Activated T-cell treated with anti-CD3 and anti-CD28 coated beads, Interleukin-2, amount 50 U/mL, for 1 hour (primary cell): ENCODE results near the gene GUK1.

Source experiments
- DNase-seq: peaks from one replicate; pipeline ENCODE4 v3.0.0-alpha.2; 2020

GUK1 gene

DNA sequence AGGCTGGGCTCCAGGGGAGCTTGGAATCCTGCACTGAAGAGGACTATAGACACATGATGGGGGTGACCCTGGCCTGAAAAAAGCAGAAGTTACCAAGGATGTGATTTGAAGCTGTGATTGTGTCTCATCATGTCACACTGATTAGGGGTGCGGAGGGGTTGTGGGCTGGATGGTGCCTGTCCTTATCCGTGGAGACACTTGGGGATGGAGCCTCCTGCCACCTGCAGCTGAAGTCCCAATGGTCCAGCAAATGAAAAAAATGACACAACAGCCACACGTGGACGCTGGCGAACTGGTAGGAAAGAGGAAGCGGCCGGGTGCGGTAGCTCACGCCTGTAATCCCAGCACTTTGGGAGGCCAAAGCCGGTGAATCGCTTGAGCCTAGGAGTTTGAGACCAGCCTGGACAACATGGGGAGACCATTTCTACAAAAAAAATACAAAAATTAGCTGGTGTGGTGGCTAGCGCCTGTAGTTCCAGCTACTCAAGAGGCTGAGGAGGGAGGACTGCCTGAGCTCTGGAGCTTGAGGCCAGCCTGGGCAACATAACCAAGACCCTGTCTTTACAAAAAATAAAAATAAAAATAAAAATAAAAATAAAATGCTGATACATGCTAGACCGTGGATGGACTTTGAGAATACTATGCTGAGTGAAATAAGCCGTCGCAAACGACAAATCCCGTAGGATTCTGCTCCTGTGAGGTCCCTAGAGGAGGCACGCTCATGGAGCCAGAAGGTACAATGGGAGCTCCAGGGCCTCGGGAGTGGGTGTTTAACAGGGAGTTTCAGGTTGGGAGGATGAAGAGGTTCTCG is 24.7 kb downstream of the GUK1 start:
- no peak for DNase-seq

DNA sequence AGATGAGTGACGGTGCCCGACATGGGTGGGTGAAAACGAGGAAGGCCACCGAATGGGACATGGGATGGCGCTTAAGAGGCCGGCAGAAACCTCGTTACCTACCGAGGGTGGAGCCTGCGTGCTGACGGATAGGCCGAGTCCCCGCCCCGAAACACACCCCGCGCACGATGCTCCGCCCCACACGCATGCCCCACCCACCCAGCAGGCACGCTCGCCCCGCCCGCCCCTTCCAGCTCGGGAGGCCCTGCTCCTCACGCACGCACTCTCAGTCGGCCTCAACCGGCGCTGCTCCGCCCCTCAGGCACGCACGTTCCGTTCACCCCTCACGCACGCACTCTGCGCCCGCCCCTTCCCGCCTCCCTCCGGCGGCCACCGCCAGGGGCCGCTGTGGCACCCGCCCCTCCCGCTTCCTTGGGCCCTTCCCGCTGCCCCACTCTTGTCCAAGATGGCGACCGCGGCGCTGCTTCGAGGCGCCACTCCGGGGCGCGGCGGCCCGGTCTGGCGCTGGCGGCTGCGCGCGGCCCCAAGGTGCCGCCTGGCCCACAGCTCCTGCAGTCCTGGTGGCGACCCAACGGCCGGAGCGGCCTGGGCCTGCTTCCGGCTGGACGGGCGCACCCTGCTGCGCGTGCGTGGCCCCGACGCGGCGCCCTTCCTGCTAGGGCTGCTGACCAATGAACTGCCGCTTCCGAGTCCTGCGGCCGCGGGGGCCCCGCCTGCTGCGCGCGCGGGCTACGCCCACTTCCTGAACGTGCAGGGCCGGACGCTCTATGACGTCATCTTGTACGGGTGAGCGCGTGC is 25.5 kb downstream of the GUK1 start, which contains the start of gene IBA57:
Gene IBA57 (plus strand): TSS at position 433 of the 798 bp plus-strand sequence. CDS start 13 bp downstream, at position 446.
- DNase-seq: peak; percentile 100

DNA sequence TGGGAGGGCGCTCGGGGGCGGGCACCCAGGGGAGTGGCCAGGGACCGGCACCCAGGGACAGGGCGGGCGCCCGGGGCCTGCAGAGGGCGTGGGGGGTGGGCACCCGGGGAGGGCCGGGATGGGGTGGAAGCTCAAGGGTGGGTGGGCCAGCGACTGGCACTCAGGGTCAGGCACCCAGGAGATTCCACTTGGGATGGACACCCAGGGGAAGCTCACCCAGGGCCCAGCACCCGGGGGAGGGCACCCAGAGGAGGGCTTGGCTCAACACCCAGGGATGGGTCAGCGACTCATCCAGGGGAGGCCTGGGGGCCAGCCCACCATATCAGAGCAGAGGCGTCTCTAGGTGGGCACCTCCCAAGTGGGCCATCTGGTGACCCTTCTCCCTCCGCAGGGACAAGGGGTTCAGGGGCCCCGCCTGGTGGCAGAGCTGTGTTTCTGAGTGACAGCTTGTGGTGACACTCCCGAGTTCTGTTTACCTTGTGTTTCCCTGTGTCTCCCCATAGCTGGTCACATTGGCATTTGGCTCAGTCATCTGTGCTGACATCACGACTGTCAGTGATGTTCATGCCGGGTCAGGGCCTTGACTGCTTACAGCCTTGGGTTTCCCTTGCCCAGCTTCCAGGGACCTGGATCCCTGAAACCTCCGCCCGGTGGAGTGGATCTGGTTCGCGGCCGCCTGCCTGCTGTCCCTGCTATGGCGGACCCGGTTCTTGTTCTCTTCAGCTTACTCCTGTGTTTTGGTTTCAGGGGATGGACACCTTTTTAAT is 26.3 kb downstream of the GUK1 start:
- peak; percentile 77 for DNase-seq

DNA sequence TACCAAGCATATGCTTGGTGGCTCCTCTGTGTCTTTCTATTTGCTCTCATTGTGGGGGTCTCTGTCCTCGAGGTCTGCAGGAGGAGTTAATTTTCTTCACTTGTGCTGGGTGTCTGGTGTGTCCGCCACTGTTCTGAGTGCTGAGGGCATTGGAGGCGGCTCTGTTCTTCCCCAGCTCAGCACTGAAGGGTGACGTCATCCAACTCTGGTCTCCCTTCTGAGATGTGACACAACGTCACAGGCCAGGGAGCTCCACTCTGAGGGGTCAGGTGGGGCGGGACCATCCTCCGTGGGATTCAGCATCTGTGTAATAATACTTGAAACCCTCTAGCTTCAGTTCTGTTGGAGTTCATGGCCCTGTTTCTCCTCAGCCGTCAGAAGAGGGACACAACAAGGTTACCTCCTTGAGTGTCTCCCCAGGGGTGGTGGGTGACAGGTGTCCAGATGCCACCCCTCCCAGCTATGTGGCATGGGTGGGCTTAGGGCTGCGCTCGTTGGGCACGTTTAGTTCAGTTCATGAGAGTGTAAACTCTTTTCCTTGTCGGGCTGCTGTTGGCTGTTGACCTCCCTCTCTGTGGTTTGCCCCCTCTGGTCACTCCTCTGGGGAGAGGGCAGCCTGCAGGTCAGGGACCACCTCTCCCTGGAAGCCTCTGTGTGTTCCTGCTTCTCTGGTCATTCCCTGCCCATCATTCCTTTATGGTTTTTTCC is 28.6 kb downstream of the GUK1 start:
- DNase-seq: no peak

DNA sequence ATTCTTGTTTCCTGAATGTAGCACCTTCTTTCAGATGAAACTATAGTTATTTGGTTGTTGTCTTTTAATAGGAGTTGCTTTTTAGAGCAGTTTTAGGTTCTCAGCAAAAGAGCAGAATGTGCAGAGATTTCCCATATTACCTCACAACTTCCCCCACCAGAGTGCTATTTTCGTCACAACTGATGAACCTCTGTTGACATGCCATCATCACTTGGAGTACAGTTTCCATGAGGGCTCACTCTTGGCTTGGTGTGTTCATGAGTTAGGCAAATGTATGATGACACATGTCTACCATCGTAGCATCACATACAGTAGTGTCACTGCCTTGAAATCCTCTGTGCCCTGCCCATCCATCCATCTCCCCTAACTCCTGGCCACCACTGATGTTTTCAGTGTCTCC is 29.3 kb downstream of the GUK1 start:
- no peak for DNase-seq

DNA sequence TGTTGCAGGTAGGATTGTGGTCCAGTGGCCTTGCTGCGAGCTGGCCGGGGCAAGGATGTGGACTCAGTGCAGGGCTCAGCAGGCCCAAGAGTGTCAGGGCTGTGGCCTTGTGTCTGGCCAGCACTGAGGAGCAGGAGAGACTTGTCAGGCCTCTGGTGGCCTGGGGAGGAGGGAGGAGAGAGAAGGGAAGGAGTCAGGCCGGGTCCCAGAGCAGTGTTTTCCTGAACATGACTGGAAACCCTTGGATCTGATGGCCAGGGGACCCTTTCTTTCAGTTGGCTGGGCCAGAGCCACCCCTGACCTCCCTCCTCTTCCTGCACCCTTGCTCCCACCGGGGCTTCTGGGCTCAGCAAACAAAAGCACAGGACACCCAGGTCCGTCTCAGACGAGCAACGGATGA is 30.6 kb downstream of the GUK1 start:
- DNase-seq: no peak

DNA sequence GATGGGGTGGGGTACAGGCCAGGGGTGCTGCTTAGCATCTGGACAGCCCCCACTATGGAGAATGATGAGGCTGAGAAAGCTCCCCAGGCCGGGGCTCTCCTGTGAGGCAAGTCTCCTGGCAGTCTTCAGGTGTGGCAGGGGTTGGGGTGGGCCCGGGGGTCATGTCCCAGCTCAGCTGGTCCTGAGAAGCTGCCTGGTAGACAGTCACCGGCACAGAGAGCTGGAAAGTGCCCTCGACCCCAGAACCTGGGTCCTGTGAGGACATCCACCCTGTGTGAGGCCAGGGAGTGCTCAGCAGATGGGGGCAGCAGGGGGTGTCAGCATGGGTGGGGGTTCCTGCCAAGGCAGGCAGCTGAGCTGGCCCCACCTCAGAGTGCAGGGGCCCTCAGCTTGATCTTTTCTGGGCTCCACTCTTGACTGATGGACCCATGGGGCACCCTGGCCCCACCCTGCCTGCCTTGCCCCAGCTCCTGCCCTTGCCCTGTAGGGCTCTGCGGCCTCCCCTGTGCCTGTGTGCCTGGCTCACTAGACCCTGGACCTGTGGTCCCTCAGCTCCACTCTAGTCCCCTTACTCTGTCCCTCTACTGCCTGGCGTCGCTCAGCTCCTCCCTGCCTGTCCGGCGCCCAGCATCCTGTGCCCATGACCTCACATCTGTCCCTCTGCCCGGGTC is 31.3 kb downstream of the GUK1 start:
- peak; percentile 14 for DNase-seq

DNA sequence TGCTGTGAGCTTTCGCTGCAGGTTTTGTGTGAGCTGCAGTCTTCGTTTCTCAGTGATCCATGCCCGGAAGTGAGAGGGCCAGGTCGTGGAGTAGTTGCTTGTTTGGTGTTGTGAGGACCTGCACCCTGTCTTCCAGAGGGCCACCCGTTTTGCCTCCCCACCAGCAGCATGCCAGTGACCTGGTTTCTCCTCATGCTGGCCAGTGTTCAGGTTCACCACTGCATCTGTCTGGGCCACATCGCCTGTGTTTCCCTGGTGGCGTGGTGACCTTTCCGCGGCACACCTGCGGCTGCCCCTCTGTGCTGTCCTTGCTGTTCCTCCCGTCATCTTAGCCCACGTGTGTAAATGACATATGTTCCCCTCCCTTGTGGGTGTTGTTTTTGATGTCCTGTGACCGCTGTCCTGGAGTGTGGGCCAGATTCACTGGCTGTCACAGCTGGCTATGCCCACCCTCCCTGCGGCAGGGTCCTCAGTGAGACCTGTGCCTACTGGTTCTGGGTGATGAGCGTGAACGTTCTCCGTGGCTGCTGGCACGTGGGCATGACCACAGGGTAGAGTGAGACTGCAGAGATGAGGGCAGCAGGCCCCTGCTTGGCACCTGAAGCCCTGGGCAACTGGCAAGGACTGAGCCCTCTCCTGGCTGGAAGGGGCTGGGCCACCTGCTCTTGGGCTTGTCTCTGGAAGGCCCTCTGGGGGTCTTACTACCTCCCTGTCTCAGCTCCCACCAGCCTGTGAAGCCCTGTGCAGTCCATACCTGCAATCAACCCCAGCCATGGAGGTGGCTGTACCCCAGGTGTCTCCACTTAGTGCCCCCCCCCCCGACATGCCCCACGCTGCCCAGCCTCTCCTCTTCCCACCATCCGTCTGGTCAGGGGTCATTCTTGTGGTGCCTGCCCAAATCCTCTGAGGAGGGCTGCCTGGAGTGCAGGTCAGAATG is 32.8 kb downstream of the GUK1 start:
- DNase-seq: peak; percentile 15

DNA sequence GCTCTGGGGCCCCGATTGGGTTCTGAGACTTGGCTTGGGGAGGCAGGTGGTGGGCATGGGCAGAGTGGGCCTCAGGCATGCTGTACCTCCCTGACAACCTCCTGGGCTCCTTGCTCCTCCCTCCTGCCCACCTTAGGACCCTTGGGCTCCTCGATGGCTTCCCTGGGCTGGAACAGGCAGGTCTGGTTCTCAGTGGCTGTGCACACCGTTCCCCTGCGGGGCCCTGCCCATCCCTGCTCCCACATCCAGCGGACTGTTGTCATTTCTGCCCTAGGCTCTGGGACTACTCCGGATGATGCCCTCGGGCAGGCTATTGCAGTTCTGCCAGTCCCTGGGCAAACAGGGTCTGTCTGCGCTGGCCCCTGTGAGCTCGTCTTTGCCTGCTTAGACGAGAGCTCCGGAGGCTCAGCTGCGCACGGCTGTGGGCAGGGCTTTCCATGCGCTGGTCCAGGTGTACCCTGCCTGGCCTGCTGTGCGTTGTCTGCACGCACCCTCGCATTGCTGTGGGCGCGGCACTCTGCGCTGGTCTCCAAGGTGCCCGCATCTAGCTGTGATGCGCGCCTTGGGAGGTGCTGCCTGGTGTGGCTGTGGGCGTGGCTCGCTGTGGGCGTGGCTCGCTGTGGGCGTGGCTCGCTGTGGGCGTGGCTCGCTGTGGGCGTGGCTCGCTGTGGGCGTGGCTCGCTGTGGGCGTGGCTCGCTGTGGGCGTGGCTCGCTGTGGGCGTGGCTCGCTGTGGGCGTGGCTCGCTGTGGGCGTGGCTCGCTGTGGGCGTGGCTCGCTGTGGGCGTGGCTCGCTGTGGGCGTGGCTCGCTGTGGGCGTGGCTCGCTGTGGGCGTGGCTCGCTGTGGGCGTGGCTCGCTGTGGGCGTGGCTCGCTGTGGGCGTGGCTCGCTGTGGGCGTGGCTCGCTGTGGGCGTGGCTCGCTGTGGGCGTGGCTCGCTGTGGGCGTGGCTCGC is 33.7 kb downstream of the GUK1 start:
- DNase-seq: peak; percentile 47

DNA sequence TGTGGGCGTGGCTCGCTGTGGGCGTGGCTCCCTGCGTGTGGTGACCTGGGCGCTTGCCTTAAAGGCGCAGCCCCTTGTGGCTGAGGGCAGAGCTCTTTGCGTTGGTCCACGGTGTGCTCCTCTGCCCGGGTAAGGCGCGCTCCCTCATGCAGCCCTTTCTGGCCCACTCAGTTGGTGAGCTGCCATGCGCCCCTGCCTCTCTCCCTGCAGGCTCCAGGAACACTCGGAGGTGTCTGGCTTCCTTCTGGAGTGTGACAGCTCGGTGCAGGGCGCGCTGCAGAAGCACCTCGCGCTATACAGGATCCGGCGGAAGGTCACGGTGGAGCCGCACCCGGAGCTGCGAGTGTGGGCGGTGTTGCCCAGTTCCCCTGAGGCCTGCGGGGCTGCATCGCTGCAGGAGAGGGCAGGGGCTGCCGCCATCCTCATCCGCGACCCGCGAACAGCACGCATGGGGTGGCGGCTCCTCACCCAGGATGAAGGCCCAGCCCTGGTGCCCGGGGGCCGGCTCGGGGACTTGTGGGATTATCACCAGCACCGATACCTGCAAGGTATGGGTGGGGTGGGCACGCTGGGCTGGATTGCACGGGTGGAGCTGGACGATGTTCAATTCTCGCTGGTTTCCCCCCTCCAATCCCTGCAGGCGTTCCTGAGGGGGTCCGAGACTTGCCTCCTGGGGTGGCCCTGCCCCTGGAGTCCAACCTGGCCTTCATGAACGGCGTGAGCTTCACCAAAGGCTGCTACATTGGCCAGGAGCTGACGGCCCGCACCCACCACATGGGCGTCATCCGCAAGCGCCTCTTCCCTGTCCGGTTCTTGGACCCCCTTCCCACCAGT is 34.6 kb downstream of the GUK1 start:
- peak; percentile 49 for DNase-seq

DNA sequence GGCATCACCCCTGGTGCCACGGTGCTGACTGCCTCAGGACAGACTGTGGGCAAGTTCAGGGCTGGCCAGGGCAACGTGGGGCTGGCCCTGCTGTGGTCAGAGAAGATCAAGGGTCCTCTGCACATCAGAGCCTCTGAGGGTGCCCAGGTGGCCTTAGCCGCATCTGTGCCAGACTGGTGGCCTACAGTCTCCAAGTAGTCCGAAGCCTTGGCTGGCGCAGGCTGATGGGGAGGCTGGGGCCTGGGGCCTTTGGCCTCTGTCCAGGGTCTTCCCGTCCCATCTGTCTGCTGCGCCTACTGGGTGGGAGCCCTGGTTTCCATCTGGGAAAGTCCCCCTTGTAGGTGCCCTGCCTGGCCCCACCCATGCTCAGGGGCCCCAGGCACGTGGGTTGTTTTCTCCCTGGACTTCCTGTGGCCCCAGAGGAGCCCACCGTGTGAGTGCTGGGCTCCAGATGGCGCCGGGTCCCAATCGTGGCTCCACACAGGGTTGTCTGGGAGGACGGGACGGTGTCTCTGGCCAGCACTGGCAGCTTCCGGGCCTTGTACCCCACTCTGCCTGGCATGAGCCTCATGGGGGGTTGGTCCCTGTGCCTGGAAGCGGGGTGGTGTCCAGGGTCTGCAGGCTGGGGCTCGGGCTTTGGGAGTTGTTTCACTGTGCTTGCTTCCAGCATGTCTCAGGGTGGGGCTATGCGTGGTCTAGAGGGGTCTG is 35.4 kb downstream of the GUK1 start:
- peak; percentile 17 for DNase-seq

DNA sequence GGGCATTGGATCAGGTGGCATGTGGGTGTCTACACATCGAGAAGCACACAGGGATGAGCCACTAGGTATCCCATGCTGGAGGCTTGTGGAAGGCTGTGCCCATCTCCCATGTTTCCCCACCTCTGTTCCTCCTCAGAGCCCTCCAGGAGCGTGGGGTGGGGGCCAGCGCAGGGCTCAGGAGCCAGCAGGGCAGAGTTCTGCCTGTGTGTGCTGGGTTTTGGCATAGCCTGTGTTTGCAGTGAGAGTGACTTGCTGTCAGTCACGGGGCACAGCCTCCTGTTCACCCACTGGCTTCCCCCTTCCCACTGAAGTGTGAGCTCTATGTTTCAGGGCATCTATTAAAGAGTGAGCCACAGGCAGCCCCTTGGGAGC is 35.9 kb downstream of the GUK1 start:
- DNase-seq: peak; percentile 13

DNA sequence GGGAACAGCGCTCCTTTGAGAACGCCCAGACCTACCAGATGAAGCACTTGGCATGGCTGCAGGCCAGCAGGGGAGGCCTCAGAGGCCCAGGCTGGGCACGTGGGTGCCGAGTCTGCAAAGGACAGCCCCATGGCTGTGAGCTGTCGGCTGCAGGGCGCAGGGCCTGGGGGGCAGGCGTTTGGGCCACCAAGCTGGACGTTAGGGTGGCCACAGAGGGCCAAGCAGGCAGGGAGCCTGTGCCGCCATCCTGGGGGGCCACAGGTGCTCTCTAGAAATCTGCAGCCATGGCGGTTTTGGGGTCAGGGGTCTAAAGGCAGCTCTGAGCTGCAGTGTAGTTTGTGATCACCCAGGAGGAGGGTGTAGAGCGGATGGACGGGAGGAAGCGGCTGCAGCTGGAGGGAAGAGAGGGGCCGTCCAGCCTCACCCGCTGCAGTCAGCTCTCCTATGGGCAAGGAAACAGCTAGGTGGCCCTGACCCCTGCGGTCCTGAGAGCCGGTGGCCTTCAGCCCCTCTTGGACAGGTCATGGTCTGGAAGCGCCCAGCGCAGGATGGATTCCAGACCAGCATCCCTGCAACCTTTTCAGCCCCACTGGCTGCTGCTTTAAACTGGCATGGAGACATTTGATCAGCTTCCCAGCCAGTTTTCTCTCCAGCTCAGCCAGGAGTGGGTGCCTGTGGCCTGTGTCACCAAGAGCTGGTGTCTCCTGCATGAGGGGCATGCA is 36.5 kb downstream of the GUK1 start:
- DNase-seq: no peak

DNA sequence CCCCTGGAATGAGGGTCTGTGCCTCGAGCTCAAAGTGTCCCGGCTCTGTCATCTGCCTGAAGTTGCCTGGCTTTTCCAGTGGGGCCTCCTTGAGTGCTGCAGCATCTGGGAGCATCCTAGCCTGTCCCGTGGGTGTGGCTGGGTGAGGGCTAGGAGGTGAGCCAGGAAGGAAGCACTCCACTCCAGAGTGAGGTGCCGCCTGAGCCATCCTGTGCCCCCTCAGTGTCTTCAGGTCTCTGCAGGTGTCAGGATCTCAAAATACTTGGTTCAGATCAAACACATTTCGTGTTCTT is 37.0 kb downstream of the GUK1 start:
- no peak for DNase-seq

DNA sequence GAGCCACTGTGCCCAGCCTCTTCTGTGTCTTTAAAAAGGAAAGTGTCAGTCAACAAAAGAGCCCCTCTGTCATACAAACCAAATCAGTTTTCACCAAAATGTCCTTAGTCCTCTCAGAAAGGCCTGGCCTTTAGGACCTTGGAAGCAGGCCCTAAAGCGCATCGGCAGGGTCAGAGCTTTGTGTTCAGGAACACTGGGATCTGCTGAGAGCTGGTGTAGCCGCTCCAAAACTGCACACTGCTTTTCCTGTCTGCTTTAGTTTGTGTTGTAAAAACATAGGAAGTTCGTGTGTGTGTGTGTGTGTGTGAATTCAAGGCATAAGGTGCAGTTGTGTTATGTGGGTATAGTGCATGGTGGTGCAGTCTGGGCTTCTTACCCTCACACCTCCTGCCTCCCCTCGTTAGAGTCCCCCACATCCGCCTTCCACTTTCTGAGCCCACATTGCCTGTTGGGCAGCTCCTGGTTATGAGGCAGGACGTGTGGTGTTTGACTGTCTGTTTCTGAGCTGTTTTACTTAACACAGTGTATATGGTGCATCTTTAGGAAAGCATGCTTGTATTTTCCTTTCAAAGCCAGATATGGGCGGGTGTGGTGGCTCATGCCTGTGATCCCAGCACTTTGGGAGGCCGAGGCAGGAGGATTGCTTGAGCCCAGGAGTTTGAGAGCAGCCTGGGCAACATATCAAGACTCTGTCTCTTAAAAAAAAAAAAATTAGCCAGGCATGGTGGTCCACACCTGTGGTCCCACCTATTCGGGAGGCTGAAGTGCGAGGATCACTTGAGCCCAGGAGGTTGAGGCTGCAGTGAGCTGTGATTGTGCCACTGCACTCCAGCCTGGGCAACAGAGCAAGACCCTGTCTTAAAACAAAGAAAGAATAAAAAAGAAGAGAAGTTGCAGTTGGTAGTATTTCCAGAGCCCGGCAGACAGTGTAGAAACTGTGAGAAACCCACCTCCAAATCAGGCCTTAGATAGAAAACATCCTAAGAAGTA is 37.9 kb downstream of the GUK1 start:
- DNase-seq: no peak
